Tibial artery (tissue), 4 donors: Measurements from ENCODE around the gene ADAM23.
"Not testable (repeated sequence)": the region's sequence is repeated elsewhere in the genome, so short reads cannot be mapped to it uniquely, and the experiment has no call there.

Experiments used
- DNase-seq, 2 donors: peaks; one replicate each; pipeline ENCODE4 v3.0.0-alpha.2; 2019
- H3K27ac ChIP-seq, 2 donors: fragments of 200-600 bp; sonication (generic) in 1 of 2; 1 replicate in 1 of 2; 2 replicates in 1 of 2; pipeline ENCODE4 v1.5.1; 2018 to 2019; ENCODE audit warnings: mild to moderate bottlenecking in 1 of 2
- H3K27me3 ChIP-seq, 2 donors: fragments of 200-600 bp; sonication (generic) in 1 of 2; one replicate each; pipeline versions ENCODE4 v1.5.1 to v1.6.0; 2016 to 2019
- H3K36me3 ChIP-seq, 3 donors: fragments of 200-600 bp; sonication (generic) in 2 of 3; one replicate each; pipeline ENCODE4 v1.5.1; 2016 to 2019; ENCODE audit warnings: mild to moderate bottlenecking in 2 of 3
- H3K4me1 ChIP-seq, 4 donors: fragments of 200-600 bp; sonication (generic) in 2 of 4; 1 replicate in 3 of 4; 2 replicates in 1 of 4; pipeline ENCODE4 v1.5.1; 2016 to 2019
- H3K4me3 ChIP-seq, 2 donors: fragments of 200-600 bp; sonication (generic) in 1 of 2; 1 replicate in 1 of 2; 2 replicates in 1 of 2; pipeline ENCODE4 v1.5.1; 2018 to 2019; ENCODE audit warnings: mild to moderate bottlenecking in 2 of 2
- H3K9me3 ChIP-seq, 3 donors: fragments of 200-600 bp; sonication (generic) in 1 of 3; one replicate each; pipeline ENCODE4 v1.5.1; 2016 to 2019
- CTCF ChIP-seq, 2 experiments: fragments of 200-600 bp in 1 of 2; fragments of 450-650 bp in 1 of 2; IDR thresholded peaks; one replicate each; pipeline ENCODE4 v1.5.1; 2017 to 2019; ENCODE audit warnings: antibody characterized with exemption in 2 of 2, mild to moderate bottlenecking in 1 of 2, moderate library complexity in 1 of 2
- intact Hi-C: fragments of 100-400 bp; cut with DNase I; formaldehyde crosslinking; loops from one replicate; pipeline ENCODE4 v1.15.0; 2023; ENCODE audit warnings: low total_unique reads

The ADAM23 gene

GRCh38 chr2:206442833-206443734 is at the start of gene ADAM23:
TSS of gene ADAM23 (plus strand) at chr2:206443532. CDS start at chr2:206443867, 335 bp downstream.
- Histone ChIP-seq H3K4me3 (peak within 1 kb of the TSS; percentile 48 to 54), H3K27me3 (peaks cover 0 to 39% of the 10 kb centered on the region in 2 donors)
- DNase-seq: no peak

GRCh38 chr2:206396211-206396610 is 47.1 kb upstream of the ADAM23 start:
- no peaks in the 10 kb centered on the region for H3K27me3 ChIP-seq
- intact Hi-C loops: no loop called here
- H3K27ac ChIP-seq: no peak overlapping the region
- peaks cover 0 to 3% (median 0%) of the 10 kb centered on the region in 3 donors for H3K9me3 ChIP-seq
- H3K36me3 ChIP-seq: no peaks in the 10 kb centered on the region
- H3K4me1 ChIP-seq: no peaks in the 10 kb centered on the region
- no peak overlapping the region for H3K4me3 ChIP-seq
- DNase-seq: no peak
- TF ChIP-seq CTCF (IDR thresholded peaks at IDR 0.05): no peak

More at GRCh38 chr2:206442833-206443734, at the start of gene ADAM23:
- TF ChIP-seq CTCF (IDR thresholded peaks at IDR 0.05): no peak
- peaks cover 0 to 17% (median 14%) of the 10 kb centered on the region in 4 donors for H3K4me1 ChIP-seq
- intact Hi-C loops: no loop called here
- no peaks in the 10 kb centered on the region for H3K36me3 ChIP-seq
- H3K9me3 ChIP-seq: no peaks in the 10 kb centered on the region
- H3K27ac ChIP-seq: no peak within 1 kb of the TSS

- H3K4me3 ChIP-seq, intact Hi-C loops, H3K27me3 ChIP-seq, H3K36me3 ChIP-seq, DNase-seq, H3K27ac ChIP-seq, H3K4me1 ChIP-seq, H3K9me3 ChIP-seq: not testable (repeated sequence)
Measured at GRCh38 chr2:206402956-206403569, 40.3 kb upstream of the ADAM23 start.

DNA sequence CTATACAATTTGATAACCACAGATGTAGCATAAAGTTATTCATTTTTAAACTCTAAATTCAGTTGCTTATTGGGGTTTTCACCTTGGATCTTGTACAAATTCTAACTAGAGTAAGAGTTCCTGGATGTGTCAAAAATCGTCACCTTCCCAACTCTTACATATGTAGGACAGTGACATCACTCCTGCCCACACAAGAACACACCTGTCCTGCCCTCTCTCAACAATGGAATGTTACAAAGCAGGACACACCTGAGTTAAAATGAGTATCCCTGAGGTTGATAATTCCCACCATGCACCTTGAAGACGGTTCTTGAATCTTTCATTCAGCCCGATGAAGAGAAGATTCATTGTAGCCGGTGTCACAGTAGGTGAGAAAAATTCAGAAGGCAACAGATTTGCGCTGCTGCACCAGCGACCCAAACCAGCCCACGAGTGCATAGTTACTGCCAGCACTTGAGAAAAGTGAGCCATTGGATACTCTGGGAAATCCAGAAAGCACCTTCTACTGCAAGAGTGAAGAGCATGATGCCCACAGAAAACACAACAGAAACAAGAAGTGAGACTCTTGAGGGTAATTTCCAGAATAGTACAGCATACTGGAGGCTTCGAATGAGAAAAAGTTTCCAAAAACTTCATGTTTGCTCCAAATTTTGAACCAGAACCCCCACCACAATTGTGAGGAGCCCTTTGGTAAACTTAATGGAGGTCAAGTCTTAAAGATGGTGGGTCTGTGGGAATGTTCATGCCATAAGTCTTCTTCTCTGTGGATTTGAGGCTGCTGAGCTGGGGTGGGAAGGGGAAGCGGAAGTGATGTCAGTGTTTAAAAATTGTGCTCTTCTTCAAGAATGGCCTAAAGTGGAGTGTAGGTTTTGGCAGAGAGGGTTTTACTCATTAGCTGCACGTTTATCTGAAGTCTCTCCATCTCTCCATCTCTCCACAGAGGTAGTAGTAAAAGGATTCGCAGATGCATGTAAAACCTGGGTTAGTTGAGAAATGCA is 34.7 kb upstream of the ADAM23 start:
- intact Hi-C loops: no loop called here
- Histone ChIP-seq H3K36me3 (no peaks in the 10 kb centered on the region), H3K4me3 (no peak overlapping the region), H3K27me3 (no peaks in the 10 kb centered on the region), H3K4me1 (no peaks in the 10 kb centered on the region), H3K27ac (no peak overlapping the region), H3K9me3 (peaks cover 0 to 5% (median 0%) of the 10 kb centered on the region in 3 donors)
- no peak for DNase-seq
- no peak for TF ChIP-seq CTCF (IDR thresholded peaks at IDR 0.05)

- H3K27ac ChIP-seq: no peak overlapping the region
- TF ChIP-seq CTCF (IDR thresholded peaks at IDR 0.05): no peak
- intact Hi-C loops: no loop called here
- H3K27me3 ChIP-seq: no peaks in the 10 kb centered on the region
- H3K4me1 ChIP-seq: no peaks in the 10 kb centered on the region
- H3K36me3 ChIP-seq: no peaks in the 10 kb centered on the region
- H3K4me3 ChIP-seq: no peak overlapping the region
- peaks cover 0 to 5% (median 0%) of the 10 kb centered on the region in 3 donors for H3K9me3 ChIP-seq
- DNase-seq: no peak
Measured at GRCh38 chr2:206410714-206411113, 32.6 kb upstream of the ADAM23 start.
